ELF-1 (cell line): Measurements from ENCODE around the gene RAD23B.
A peak's percentile ranks its signal among the peaks of the same experiment; 100 is the strongest.

ENCODE experiments used
- DNase-seq: peaks from one replicate; pipeline ENCODE4 v3.0.0-alpha.2; 2016; ENCODE audit warnings: low read depth, low spot score

The RAD23B gene

GRCh38 chr9:107268560-107268959 is 14.5 kb upstream of the RAD23B start:
- DNase-seq = no peak

GRCh38 chr9:107269254-107269653 is 13.8 kb upstream of the RAD23B start:
- no peak for DNase-seq

GRCh38 chr9:107269681-107270080 is 13.4 kb upstream of the RAD23B start:
- no peak for DNase-seq

- DNase-seq = no peak
Observed at GRCh38 chr9:107270082-107270481, 13.0 kb upstream of the RAD23B start.

GRCh38 chr9:107270580-107270979 is 12.5 kb upstream of the RAD23B start:
- no peak for DNase-seq

GRCh38 chr9:107273634-107274033 is 9.4 kb upstream of the RAD23B start:
- no peak for DNase-seq

GRCh38 chr9:107274096-107274495 is 9.0 kb upstream of the RAD23B start:
- no peak for DNase-seq

GRCh38 chr9:107274953-107275422 is 8.1 kb upstream of the RAD23B start:
- peak; percentile 27 for DNase-seq

GRCh38 chr9:107275530-107275929 is 7.5 kb upstream of the RAD23B start:
- DNase-seq = no peak

- DNase-seq = no peak
Observed at GRCh38 chr9:107276966-107277710, 5.9 kb upstream of the RAD23B start.

GRCh38 chr9:107277801-107278200 is 5.3 kb upstream of the RAD23B start:
- DNase-seq = no peak

GRCh38 chr9:107279086-107279485 is 4.0 kb upstream of the RAD23B start:
- no peak for DNase-seq

GRCh38 chr9:107280543-107280942 is 2.5 kb upstream of the RAD23B start:
- peak; percentile 78 for DNase-seq

GRCh38 chr9:107281184-107281583 is 1.9 kb upstream of the RAD23B start:
- no peak for DNase-seq

- no peak for DNase-seq
Observed at GRCh38 chr9:107281922-107282667, 984 bp upstream of the RAD23B start.

GRCh38 chr9:107283623-107284616 is 841 bp downstream of the RAD23B start:
- peak; percentile 97 for DNase-seq

- DNase-seq = no peak
Observed at GRCh38 chr9:107284636-107285035, 1.6 kb downstream of the RAD23B start.

GRCh38 chr9:107285286-107285685 is 2.2 kb downstream of the RAD23B start:
- DNase-seq = no peak

GRCh38 chr9:107286057-107286456 is 3.0 kb downstream of the RAD23B start:
- peak; percentile 20 for DNase-seq

GRCh38 chr9:107288701-107289100 is 5.6 kb downstream of the RAD23B start:
- peak; percentile 40 for DNase-seq

GRCh38 chr9:107290619-107291018 is 7.5 kb downstream of the RAD23B start:
- no peak for DNase-seq
